ENCODE measurements around the gene TMEM117.
A peak's percentile ranks its signal among the peaks of the same experiment; 100 is the strongest.

TMEM117 gene

GRCh38 chr12:43957732-43958372 lies 122.0 kb downstream of the TMEM117 start:
- DNase-seq (ENCODE audit: low read depth in 3 of 3), result peak in 1 of 3 donors; percentile 1

GRCh38 chr12:43964033-43964432 lies 128.2 kb downstream of the TMEM117 start:
- no peak for DNase-seq (ENCODE audit: low read depth in 3 of 3)

- DNase-seq (ENCODE audit: low read depth in 3 of 3), result no peak
Observed at GRCh38 chr12:43964961-43965360, 129.1 kb downstream of the TMEM117 start.

DNA sequence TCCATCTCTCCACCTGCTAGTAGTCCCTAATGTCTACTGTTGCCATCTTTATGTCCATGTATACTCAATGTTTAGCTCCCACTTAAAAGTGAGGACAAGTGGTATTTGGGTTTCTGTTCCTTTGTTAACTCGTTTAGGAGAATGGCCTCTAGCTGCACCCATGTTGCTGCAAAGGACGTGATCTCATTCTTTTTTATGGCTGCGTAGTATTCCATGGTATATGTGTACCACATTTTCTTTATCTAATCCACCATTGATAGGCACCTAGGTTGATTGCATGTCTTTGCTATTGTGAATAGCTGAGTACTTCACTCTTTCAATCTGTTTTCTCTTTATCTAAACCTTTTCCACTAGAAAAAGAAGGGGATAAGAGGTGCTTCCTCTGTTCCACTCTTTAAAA lies 130.0 kb downstream of the TMEM117 start:
- no peak for DNase-seq (ENCODE audit: low read depth in 3 of 3)

DNA sequence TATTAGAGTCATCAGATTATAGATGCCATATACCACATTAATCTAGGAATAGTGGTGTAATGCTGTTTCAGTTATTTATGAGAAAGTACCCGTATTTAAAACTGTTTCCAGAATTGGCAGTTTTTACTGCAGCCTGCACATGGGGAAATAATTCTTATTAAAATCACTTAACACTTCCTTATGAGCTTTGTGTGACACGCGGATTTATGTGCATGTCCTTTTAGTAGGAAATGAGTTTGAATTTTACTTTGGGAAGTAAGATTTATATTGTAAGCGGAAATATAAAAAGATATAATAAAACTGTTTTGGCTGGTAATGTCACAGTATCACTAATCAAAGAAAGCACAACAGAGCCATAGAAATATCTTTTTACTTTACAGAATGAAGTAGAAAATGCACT lies 132.9 kb downstream of the TMEM117 start:
- DNase-seq (ENCODE audit: low read depth in 3 of 3), result no peak

GRCh38 chr12:43969882-43970281 lies 134.0 kb downstream of the TMEM117 start:
- no peak for DNase-seq (ENCODE audit: low read depth in 3 of 3)

GRCh38 chr12:43973385-43973784 lies 137.5 kb downstream of the TMEM117 start:
- no peak for DNase-seq (ENCODE audit: low read depth in 3 of 3)

GRCh38 chr12:43973993-43974392 lies 138.1 kb downstream of the TMEM117 start:
- DNase-seq (ENCODE audit: low read depth in 3 of 3), result no peak

GRCh38 chr12:43976027-43976426 lies 140.1 kb downstream of the TMEM117 start:
- DNase-seq (ENCODE audit: low read depth in 3 of 3), result no peak

DNA sequence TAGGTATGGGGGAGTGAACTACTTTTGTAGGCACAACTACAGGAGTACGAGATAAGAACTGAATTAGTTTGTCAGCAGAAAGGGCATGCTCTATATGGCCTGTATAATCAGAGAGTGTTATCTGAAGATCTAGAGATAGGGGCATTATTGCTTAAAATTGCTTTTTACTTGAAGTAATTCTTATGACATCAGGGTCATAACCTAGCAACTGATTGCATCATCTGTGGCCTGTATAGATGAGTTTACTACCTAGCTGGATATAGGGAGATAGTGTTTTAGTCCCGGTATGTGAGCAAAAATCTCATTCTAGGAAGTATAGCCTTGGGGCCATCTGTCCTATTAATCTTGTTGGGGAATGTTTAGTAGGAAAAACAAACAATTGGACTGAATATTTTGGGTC lies 142.7 kb downstream of the TMEM117 start:
- DNase-seq (ENCODE audit: low read depth in 3 of 3), result no peak

DNA sequence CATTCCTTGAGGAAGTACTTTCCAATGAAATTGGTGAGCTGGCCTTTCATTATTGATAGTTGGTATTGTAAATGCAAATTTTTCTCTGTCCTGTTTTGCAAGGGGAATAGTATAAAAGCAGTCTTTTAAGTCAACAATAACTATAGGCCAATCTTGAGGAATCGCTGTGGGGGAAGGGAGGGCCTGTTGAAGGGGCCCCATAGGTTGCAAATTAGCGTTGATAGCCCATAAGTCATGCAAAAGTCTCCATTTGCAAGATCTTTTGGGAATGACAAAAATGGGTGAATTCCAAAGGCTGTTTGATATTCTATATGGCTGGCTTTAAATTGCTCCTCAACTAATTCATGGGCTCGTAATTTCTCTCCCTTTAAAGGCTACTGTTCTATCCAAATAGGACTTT lies 143.6 kb downstream of the TMEM117 start:
- DNase-seq (ENCODE audit: low read depth in 3 of 3), result no peak

DNA sequence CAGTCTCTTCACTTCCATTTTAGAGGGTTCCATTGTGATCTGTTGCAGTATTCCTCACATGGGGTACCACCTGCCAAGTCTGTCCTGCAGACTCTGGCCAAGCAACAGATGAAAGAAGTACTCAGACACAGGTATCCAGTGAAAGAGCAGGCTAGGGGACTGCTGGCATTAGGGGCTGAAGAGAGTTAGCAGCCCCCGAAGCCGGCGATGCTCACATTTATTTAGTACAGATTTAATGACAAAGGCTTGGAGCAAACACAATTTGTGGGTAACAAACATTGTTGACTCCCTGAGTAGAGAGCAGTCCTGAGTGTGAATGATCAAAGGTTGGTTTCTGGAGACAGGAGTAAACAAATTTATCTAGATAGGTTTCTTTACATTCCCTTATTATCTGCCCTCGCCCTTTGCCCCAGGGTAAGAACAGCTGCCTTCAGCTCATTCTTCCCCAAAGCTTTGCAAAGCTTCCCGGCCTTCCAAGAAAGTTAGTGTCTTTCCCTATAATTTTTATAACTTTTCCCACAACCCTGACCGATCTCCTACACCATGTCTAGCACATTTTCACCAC lies 144.8 kb downstream of the TMEM117 start:
- no peak for DNase-seq (ENCODE audit: low read depth in 3 of 3)

GRCh38 chr12:43981726-43982125 lies 145.8 kb downstream of the TMEM117 start:
- DNase-seq (ENCODE audit: low read depth in 3 of 3), result no peak

GRCh38 chr12:43982544-43982943 lies 146.7 kb downstream of the TMEM117 start:
- no peak for DNase-seq (ENCODE audit: low read depth in 3 of 3)

GRCh38 chr12:43988838-43989560 lies 153.1 kb downstream of the TMEM117 start:
- DNase-seq (ENCODE audit: low read depth in 3 of 3), result no peak

DNA sequence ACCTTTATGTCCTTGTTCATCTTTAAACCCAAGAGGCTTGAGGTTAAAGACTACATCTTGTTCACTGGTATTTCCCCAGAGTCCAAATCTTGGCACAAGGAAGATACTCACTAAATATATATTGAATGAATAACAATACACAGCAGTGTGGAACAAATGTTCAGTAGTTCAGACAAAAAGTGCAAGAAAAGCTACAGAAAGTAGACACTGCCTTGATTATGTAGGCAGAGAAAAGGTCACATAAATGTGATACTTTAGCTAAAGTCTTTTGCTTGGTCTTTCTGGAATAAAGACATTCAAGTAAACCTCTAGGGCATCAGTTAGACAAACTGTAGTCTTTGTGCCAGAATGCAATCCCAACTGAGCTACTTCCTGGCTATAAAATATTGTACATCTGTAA lies 157.0 kb downstream of the TMEM117 start:
- DNase-seq (ENCODE audit: low read depth in 3 of 3), result no peak

- peak in 1 of 3 donors; percentile 8 for DNase-seq (ENCODE audit: low read depth in 3 of 3)
Observed at GRCh38 chr12:44000309-44000952, 164.6 kb downstream of the TMEM117 start.

DNA sequence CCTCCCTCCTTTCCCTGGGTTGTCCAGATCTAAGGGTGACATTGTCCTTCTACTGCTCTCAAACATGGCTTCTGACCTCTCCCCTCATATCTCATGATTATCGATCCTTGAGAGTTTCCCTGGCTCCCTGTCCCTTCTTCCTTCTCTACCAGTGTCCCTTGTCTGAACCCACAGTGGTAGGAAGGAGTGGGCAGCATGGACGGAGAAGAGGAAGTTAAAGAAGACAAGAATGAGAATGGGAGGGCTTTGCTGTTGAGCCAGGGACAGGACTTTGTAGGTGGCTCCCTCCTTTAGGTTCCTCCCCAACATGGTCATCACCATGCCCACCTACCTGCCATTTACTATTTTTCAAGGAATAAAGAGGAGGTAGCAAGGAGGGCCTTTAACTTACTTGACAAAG lies 166.7 kb downstream of the TMEM117 start:
- no peak for DNase-seq (ENCODE audit: low read depth in 3 of 3)

DNA sequence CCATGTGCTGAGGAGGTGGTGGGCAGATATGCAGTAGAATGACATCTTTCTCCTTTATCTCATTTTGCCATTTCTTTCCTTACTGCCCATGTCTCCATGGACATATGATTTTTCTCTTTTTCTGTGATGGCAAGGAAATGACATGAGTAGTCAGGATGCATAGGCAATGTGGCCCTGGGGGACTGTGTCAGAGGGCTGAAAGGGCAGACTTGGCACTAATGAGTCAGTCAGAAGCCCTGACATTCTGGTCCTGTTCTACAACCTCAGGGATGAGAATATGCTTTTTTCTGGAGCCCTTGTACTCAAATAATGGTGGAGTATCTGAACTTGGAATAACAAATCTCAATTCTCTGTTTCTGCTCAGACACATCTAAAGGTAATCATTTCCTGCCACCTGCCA lies 167.8 kb downstream of the TMEM117 start:
- no peak for DNase-seq (ENCODE audit: low read depth in 3 of 3)

- no peak for DNase-seq (ENCODE audit: low read depth in 3 of 3)
Observed at GRCh38 chr12:44015333-44015941, 179.6 kb downstream of the TMEM117 start.

GRCh38 chr12:44017216-44017615 lies 181.3 kb downstream of the TMEM117 start:
- DNase-seq (ENCODE audit: low read depth in 3 of 3), result no peak

GRCh38 chr12:44019118-44019517 lies 183.2 kb downstream of the TMEM117 start:
- DNase-seq (ENCODE audit: low read depth in 3 of 3), result no peak
